NK-92 (cell line): Measurements from ENCODE around the gene STX17.

Source experiments
- DNase-seq: peaks from one replicate; lab custom pipeline; 2025; ENCODE audit not compliant: unreplicated experiment; lab: John Stamatoyannopoulos, UW

Gene STX17

GRCh38 chr9:99905833-99906402 is 536 bp upstream of the STX17 start:
- DNase-seq, result no peak

GRCh38 chr9:99907208-99907532 is 716 bp downstream of the STX17 start:
- DNase-seq, result no peak

DNA sequence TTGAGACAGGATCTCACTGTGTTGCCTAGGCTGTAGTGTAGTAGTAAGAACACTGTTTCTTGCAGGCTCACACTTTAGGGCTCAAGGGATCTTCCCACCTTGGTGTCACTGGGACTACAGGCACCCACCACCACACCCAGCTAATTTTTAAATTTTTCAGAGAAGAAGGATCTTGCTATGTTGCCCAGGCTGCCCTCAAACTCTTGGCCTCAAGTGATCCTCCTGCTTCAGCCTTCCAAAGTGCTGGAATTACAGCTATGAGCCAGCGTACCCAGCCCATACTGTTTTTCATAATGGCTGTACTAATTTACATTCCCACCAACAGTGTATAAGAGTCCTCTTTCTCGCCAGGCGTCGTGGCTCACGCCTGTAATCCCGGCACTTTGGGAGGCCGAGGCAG is 5.1 kb downstream of the STX17 start:
- no peak for DNase-seq

- no peak for DNase-seq
These were observed 10.2 kb downstream of the STX17 start for GRCh38 chr9:99916650-99917049.

- DNase-seq, result no peak
These were observed 11.7 kb downstream of the STX17 start for GRCh38 chr9:99918134-99918533.

DNA sequence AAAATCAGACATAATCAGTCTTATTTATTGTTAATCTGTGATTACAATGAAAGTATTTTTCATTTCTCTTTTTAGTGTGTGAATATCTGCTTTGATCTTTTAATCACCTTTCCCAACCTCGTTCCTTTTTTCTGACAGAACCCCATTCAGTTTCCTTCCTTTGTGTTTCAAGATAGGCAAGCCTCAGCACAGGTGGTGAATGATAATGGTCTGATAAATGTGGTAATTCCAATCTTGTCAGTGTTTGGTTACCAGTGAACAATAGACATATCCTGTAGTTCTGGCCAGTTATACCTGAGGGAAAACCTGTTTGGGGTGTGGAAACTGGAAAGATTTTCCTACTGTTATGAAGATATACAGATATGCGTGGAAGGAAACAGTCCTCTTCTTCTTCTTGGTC is 13.5 kb downstream of the STX17 start:
- no peak for DNase-seq

DNA sequence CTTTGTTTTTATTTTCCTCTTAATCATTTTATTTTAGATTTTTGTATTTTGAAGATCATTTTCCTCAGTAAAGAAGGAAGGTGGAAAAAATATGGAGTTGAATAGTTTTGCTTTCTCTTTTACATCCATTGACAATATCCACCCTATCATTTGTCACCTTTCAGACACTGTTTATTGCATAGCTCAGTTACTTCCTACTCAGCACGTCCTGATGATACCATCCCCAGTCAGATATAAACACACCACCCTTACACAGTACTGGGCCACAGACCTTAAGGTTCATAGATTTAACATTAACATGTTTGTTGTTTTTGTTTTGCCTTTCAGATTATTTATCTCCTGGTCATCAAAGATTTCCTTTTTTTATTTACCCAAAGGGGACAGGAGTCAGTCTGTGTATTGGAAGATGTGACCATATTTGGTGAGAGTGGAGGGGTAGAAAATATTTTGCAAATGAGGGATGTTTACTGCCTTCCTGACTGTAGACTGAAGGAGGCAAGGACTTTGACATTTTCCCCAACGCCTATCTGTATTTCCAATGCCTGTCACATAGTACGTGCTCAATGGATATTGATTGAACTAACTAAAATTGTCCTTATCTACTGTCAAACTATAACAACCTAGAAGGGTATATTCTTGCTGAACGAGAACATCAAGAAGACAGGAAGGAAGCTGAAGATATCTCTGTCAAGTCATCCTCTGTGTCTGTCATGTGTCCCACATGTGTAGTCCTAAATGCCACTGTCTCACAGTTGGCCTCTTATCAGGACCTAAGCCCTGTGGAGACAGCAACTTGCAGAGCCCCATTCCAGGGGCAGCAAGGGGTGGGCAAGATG is 15.6 kb downstream of the STX17 start:
- no peak for DNase-seq

DNA sequence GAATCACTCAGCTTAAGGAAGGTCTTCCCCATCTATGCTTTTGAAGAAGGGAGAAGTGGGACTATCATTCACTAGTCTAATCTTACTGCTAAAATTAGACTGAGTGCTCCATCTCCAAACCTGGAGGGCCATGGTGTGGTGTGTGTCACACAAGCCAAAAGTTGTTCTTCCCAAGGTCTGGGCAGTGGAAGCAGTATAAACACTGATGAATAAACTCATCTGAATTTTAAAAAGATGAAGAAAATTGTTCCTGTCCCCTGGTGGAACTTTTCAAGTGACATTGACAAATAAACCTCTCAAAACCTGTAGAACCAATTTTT is 16.2 kb downstream of the STX17 start:
- no peak for DNase-seq

DNA sequence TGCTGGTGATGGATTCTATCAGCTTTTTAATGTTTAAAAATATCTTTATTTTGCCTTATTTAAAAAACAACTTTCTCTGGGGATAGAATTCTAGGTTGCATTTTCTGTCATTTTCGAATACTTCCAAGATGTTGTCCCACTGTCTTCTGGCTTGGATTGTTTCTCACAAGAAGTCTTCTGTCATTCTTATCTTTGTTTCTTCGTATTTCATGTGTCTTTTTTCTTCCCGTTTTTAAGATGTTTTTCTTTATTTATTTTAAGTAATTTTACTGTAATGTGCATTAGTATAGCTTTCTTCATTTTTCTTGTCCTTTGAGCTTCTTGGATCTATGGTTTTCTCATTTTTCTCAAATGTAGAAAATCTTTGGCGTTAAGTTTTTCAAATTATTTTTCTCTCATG is 19.1 kb downstream of the STX17 start:
- DNase-seq, result no peak

DNA sequence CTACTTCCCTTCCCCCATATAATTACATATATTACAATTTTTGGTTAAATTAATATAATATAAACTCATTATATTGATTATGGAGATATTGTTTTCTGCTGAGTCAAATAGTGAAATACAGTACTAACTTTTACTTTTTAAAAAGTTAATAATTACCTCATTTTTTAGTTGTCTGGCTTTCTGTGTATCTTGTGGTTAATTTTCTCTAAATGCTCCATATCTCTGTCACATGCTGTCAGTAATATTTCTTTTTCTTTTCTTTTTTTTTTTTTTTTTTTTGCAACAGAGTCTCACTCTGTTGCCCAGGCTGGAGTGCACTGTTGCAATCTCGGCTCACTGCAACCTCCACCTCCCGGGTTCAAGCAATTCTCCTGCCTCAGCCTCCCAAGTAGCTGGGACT is 23.2 kb downstream of the STX17 start:
- DNase-seq, result no peak

GRCh38 chr9:99931155-99931840 is 24.8 kb downstream of the STX17 start:
- DNase-seq, result no peak

DNA sequence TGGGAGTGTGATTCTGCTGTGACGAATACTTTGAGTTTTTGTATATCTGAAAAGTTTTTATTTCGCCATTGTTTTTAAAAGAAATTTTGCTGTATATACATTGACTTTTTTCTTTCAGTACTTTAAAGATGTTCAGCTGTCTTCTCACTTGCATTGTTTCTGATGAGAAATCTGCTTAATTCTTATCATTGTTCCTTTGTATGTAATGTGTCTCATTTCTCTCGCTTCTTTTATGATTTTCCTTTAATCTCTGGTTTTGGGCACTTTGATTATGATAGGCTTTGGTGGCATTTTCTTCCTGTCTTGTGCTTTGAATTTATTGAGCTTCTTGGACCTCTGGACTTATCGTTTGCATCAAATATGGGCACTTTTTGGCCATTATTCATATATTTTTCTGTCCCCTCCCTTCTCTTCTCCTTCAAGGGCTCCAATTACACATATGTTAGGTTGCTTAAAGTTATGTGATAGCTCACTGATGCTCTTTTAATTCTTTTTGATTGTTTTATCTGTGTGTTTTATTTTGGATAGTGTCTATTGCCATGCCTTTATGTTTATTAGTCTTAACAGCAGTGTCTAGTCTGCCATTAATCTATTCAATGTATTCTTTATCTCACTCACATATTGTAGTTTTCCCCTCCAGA is 30.6 kb downstream of the STX17 start:
- DNase-seq, result no peak

DNA sequence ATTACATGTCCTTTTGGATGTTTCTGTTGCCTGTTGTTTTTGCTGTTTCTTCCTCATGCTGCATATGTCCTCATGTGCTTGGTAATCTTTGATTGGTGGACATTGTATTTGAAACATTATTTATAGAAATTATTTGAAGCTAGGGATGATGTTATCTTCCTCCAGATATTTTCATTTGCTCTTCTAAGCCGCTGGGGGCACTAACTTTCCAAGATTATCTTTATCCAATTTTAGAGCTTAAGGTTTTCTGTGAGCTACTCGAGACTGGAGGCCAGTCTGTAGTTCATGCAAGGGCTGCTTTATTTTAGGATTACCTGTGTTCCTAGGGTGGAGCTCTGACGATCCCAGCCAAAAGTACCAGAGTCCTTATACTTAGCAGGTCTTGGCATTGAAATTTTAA is 40.9 kb downstream of the STX17 start:
- no peak for DNase-seq

DNA sequence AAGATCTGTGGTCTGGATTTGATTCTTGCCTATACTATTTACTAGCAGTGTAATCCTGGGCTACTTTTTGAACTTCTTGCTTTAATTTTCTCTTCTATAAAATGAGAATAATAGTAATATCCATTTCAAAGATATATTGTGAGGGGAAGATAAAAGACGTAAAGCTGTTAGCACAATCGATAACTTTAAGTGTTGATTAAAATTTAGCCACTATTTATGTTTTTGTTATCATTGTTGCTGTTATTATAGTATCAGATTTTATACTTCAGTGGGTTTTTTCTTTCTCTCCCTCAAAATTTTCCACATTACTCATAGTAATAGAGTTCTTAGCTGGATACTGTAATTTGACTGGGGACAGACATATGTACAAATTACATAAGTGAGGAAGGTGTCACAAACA is 42.0 kb downstream of the STX17 start:
- no peak for DNase-seq

- DNase-seq, result no peak
These were observed 42.4 kb downstream of the STX17 start for GRCh38 chr9:99948896-99949295.

- DNase-seq, result no peak
These were observed 47.5 kb downstream of the STX17 start for GRCh38 chr9:99953861-99954507.

- DNase-seq, result no peak
These were observed 48.4 kb downstream of the STX17 start for GRCh38 chr9:99954819-99955218.

GRCh38 chr9:99955606-99956005 is 49.2 kb downstream of the STX17 start:
- no peak for DNase-seq

- DNase-seq, result no peak
These were observed 56.3 kb downstream of the STX17 start for GRCh38 chr9:99962680-99963261.

GRCh38 chr9:99964336-99964735 is 57.9 kb downstream of the STX17 start:
- no peak for DNase-seq

GRCh38 chr9:99966001-99966400 is 59.5 kb downstream of the STX17 start:
- DNase-seq, result no peak
